ENCODE results near the gene IFI27.

The IFI27 gene

DNA sequence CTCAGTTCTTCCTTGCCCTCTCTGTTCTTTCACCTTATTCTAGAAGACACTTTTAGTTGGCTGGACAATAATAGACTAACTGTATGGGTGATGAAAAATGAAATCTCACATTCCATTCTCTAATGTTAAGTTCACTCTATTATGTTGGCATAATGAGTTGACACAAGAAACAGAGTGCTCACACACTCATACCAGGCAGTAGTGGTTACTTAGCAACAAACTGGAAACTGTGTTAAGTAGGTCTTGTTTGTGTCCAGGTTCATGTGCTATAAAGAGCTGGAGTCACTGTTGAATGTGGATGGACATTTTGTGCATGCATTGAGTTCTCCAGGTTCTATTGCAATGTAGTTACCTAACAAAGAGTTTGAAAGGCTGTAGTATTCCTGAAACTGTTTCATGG is 46.7 kb downstream of the IFI27 start:
- no peak for ATAC-seq (replicated peaks)
- H3K27ac Mint-ChIP-seq, result no peak overlapping the region
- H3K36me3 Mint-ChIP-seq (ENCODE audit: insufficient read depth), result no peaks in the 10 kb centered on the region
- H3K4me3 Mint-ChIP-seq, result no peak overlapping the region
- peaks cover 16 to 21% of the 10 kb centered on the region in 2 donors for H3K4me1 Mint-ChIP-seq (ENCODE audit: low read depth in 2 of 2)
- peaks cover 18 to 34% of the 10 kb centered on the region in 2 donors for H3K27me3 Mint-ChIP-seq
- H3K9me3 Mint-ChIP-seq, result no peaks in the 10 kb centered on the region
- DNase-seq, result no peak

DNA sequence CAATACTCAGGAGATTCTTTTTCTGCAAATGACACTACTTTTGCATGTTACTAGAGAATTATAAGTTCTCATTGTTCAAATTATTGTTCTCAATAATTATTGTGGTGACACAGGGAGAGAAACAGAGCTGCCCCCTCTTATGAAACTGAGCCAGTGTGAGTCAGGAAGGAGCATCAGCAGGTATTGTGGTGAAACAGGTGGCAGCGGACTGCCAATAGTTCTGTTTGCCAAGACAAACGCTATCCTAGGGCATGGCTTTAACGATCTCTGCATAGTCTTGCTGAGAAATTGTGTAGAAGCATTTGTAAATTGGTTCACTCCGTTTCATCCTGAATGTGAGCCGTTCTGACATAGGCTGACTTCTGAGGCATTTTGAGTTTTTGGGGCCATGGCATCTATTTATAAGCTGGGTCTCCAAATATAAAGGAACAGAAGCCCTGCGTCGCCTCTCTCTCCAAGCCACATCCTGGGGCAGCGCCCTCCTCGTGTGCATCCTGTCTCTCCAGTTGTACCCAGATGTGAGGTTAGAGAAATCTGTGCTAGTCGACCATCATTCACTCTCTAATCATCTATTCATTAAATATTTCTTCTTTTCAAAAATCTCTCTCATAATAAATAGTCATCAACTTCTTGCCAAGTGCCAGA is 47.8 kb downstream of the IFI27 start:
- peaks cover 8 to 23% of the 10 kb centered on the region in 2 donors for H3K27me3 Mint-ChIP-seq
- no peaks in the 10 kb centered on the region for H3K9me3 Mint-ChIP-seq
- no peaks in the 10 kb centered on the region for H3K36me3 Mint-ChIP-seq (ENCODE audit: insufficient read depth)
- H3K27ac Mint-ChIP-seq, result no peak overlapping the region
- peak; percentile 92 for ATAC-seq (replicated peaks)
- DNase-seq, result peak; percentile 10 to 21 (median 11)
- peak overlapping the region; percentile 20 to 44 for H3K4me3 Mint-ChIP-seq
- H3K4me1 Mint-ChIP-seq (ENCODE audit: low read depth in 2 of 2), result peaks cover 16 to 21% of the 10 kb centered on the region in 2 donors

DNA sequence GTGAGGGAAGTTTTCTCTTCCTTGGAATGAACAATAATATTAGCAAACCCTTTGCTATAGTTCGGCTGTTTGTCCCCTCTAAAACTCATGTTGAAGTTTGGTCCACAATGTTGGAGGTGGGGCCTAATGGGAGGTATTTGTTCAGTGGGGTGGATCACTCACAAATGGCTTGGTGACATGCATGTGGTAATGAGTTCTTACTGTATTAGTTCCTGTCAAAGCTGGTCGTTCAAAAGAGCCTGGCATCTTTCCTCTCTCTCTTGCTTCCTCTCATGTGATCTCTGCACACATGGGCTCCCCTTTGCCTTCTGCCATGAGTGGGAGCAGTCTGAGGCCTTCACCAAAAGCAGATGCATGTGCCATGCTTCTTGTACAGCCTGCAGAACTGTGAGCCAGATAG is 50.5 kb downstream of the IFI27 start:
- peak overlapping the region in 1 of 2 donors; percentile 59 for H3K27ac Mint-ChIP-seq
- ATAC-seq (replicated peaks) (no peak), DNase-seq (no peak)
- H3K9me3 Mint-ChIP-seq, result no peaks in the 10 kb centered on the region
- peaks cover 0 to 16% of the 10 kb centered on the region in 2 donors for H3K27me3 Mint-ChIP-seq
- no peaks in the 10 kb centered on the region for H3K36me3 Mint-ChIP-seq (ENCODE audit: insufficient read depth)
- peaks cover 16 to 21% of the 10 kb centered on the region in 2 donors for H3K4me1 Mint-ChIP-seq (ENCODE audit: low read depth in 2 of 2)
- no peak overlapping the region for H3K4me3 Mint-ChIP-seq

DNA sequence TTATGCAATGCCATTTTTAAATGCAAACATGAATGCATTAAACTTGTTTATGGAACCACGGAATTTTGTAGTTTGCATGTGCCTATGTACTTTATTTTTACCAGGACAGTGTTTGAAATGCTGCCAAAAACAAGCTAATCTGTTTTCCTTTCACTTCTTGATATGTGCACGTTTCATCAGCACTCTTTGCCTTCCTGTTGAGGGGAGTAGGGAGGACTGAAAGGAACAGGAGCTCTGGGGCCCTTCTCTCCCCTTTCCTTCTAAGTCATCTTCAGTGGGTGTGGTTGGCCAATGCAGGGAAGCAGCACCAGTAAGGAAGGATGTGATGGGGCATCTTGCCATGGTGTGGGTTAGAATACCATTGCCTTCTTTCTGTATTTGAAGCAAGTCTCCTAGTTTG is 51.4 kb downstream of the IFI27 start:
- peak overlapping the region in 1 of 2 donors; percentile 17 for H3K27ac Mint-ChIP-seq
- DNase-seq, result no peak
- no peak overlapping the region for H3K4me3 Mint-ChIP-seq
- ATAC-seq (replicated peaks), result no peak
- no peaks in the 10 kb centered on the region for H3K9me3 Mint-ChIP-seq
- peaks cover 0 to 16% of the 10 kb centered on the region in 2 donors for H3K27me3 Mint-ChIP-seq
- H3K4me1 Mint-ChIP-seq (ENCODE audit: low read depth in 2 of 2), result peaks cover 16 to 21% of the 10 kb centered on the region in 2 donors
- H3K36me3 Mint-ChIP-seq (ENCODE audit: insufficient read depth), result no peaks in the 10 kb centered on the region

DNA sequence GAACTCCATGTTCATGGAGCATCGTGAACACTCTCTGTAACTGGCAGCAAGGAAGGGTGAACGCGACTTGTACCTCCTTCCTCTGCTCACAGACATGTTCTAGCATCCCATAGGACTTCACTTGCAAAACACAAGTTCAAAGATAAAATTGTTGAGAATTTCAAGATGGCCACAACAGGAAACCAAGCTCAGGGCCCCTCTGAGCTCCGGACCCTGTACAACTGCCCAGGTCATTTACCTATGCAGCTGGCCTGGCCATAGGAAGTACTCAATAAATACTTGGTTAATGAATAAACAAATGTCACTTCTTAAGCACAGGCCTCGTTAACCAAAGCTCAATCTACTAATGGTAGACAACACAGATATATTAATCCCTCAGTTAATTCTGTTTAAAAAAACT is 51.9 kb downstream of the IFI27 start:
- H3K9me3 Mint-ChIP-seq, result no peaks in the 10 kb centered on the region
- peak overlapping the region in 1 of 2 donors; percentile 17 for H3K27ac Mint-ChIP-seq
- peaks cover 0 to 16% of the 10 kb centered on the region in 2 donors for H3K27me3 Mint-ChIP-seq
- H3K4me3 Mint-ChIP-seq, result no peak overlapping the region
- DNase-seq (no peak), ATAC-seq (replicated peaks) (no peak)
- peaks cover 16 to 21% of the 10 kb centered on the region in 2 donors for H3K4me1 Mint-ChIP-seq (ENCODE audit: low read depth in 2 of 2)
- no peaks in the 10 kb centered on the region for H3K36me3 Mint-ChIP-seq (ENCODE audit: insufficient read depth)

DNA sequence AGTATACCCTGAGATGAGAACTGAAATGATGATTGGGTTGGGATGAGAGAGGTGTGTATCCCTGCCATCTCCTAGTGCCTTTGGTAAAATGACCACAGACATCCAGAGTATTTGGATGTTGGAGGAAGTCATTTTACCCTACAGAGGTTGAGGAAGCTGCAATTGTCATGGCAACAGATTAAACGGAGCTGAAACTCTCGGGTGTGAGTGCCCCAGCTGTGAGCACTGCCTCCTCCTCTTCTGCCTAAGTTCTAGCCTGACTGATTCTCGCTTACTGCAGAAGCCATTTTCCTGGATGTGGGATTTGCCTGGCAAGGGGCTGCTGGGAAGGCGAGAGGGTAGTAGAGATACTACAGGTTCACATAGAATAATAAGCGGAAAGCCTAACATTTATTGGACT is 53.3 kb downstream of the IFI27 start:
- no peak for ATAC-seq (replicated peaks)
- H3K4me3 Mint-ChIP-seq, result no peak overlapping the region
- H3K36me3 Mint-ChIP-seq (ENCODE audit: insufficient read depth), result no peaks in the 10 kb centered on the region
- H3K9me3 Mint-ChIP-seq, result no peaks in the 10 kb centered on the region
- DNase-seq, result no peak
- no peak overlapping the region for H3K27ac Mint-ChIP-seq
- peaks cover 0 to 16% of the 10 kb centered on the region in 2 donors for H3K27me3 Mint-ChIP-seq
- H3K4me1 Mint-ChIP-seq (ENCODE audit: low read depth in 2 of 2), result peaks cover 8 to 9% of the 10 kb centered on the region in 2 donors

DNA sequence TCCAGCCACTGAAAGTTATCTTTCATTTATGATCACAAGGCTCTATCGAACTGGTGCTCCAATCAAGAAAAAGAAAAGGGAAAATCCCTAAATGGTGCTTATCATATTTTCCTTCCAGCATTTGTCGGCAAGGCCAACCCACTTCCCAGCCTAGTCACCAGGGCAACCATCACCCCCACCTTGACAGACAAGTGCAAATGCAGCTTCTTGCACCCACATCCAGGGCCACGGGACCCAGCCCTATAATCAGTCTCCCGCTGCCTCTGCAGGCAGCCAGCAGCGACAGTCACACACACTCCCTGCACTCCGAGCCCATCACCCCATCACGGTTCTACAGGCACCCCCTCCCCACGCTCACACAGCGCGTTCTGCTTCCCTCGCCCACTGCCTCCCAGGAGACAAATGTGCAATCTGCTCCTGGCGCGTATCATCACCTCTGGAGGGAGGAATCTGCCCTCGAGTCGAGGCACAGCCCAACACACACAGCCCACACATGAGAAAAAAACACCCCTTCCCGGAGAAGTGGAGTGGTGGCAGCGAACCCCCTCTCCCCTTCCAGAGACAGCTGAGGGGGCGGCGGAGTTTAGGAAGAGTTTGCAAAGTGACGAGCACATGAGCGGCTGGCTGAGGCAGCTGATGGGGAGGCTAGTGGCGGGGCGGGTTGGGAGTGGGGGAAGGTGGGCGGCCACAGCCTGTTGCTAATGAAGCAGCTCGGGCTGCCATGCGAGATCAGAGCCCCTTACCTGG is 54.3 kb downstream of the IFI27 start:
- Mint-ChIP-seq H3K36me3 (ENCODE audit: insufficient read depth) (no peaks in the 10 kb centered on the region), H3K27ac (no peak overlapping the region), H3K9me3 (no peaks in the 10 kb centered on the region), H3K4me3 (no peak overlapping the region), H3K27me3 (peaks cover 0 to 16% of the 10 kb centered on the region in 2 donors), H3K4me1 (ENCODE audit: low read depth in 2 of 2) (peaks cover 5 to 9% of the 10 kb centered on the region in 2 donors)
- ATAC-seq (replicated peaks) (no peak), DNase-seq (no peak)

DNA sequence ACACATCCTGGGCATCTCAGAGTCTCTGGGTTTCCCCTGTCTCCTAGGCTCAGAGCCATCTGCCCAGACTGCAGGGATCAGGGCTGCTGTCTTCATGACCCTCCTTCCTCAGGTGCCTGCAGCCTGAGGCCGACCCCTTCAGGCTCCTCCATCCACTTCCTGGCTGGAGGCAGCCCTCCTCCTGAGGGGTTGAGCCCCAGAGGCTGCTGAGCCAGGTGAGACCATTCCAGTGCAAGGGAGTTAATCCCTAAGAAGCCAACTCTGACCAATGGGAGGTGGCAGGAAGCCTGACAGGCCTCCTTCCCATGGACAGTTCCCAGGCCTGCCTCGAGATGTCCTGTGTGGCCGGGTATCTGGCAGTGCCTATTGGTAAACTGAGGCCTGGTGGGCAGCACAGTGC is 55.2 kb downstream of the IFI27 start:
- ATAC-seq (replicated peaks) (no peak), DNase-seq (no peak)
- H3K27ac Mint-ChIP-seq, result peak overlapping the region in 1 of 2 donors; percentile 65
- H3K36me3 Mint-ChIP-seq (ENCODE audit: insufficient read depth), result no peaks in the 10 kb centered on the region
- no peak overlapping the region for H3K4me3 Mint-ChIP-seq
- H3K4me1 Mint-ChIP-seq (ENCODE audit: low read depth in 2 of 2), result peaks cover 5 to 9% of the 10 kb centered on the region in 2 donors
- no peaks in the 10 kb centered on the region for H3K9me3 Mint-ChIP-seq
- H3K27me3 Mint-ChIP-seq, result peaks cover 0 to 16% of the 10 kb centered on the region in 2 donors

Measured in effector memory CD8-positive, alpha-beta T cell (primary cell).